ENCODE measurements around the gene IMMP2L.

- TF ChIP-seq EGR1 (IDR thresholded peaks at IDR 0.05; ENCODE audit: borderline replicate concordance, low read depth, low read length) (no peak), TAF1 (IDR thresholded peaks at IDR 0.05; ENCODE audit: low read depth, low read length) (no peak), EZH2 (IDR thresholded peaks at IDR 0.05; ENCODE audit: low read depth, low read length, severe bottlenecking) (no peak), CEBPB (IDR thresholded peaks at IDR 0.05; ENCODE audit: low read depth, low read length) (no peak), CREB1 (IDR thresholded peaks at IDR 0.05) (no peak), JUN (IDR thresholded peaks at IDR 0.05; ENCODE audit: low read depth, low read length) (no peak), USF2 (IDR thresholded peaks at IDR 0.05; ENCODE audit: low read length) (no peak), CTCF (IDR thresholded peaks at IDR 0.05; ENCODE audit: control extremely low read depth in 1 of 3, insufficient read depth in 1 of 3, low read depth in 1 of 3, low read length in 3 of 3) (no peak), RBBP5 (IDR thresholded peaks at IDR 0.05; ENCODE audit: borderline replicate concordance, low read depth, low read length) (no peak), YY1 (IDR thresholded peaks at IDR 0.05; ENCODE audit: low read depth, low read length) (no peak), TEAD4 (IDR thresholded peaks at IDR 0.05; ENCODE audit: low read depth, low read length) (no peak), SUZ12 (IDR thresholded peaks at IDR 0.05; ENCODE audit: low read length) (no peak)
These were observed 416.2 kb downstream of the IMMP2L start for GRCh38 chr7:111146136-111146535.

Measured in H1 (cell line).